Right lung (tissue), 5 donors: ENCODE results near the gene SLC2A4RG. TPM values are rescaled to one million over a fixed set of nuclear protein-coding genes. Genes with fewer than 3 reads are reported as not detected.

Experiments
- DNase-seq, 2 donors: peaks; one replicate each; pipeline ENCODE4 v3.0.0-alpha.2; 2013
- polyA plus RNA-seq, 5 donors: library from polyadenylated mRNA; unstranded; fragments of 120-200 nt; gene quantifications; one replicate each; pipeline versions ENCODE4 v1.2.1 to v1.2.3, GENCODE V29; 2013; ENCODE audit warnings: inconsistent platforms in 1 of 5, low replicate concordance in 1 of 5; ENCODE audit not compliant: insufficient read length in 5 of 5, insufficient read depth in 1 of 5

The SLC2A4RG gene
- polyA plus RNA-seq, 5 donors = 52.4 to 206 (median 102) TPM

DNA sequence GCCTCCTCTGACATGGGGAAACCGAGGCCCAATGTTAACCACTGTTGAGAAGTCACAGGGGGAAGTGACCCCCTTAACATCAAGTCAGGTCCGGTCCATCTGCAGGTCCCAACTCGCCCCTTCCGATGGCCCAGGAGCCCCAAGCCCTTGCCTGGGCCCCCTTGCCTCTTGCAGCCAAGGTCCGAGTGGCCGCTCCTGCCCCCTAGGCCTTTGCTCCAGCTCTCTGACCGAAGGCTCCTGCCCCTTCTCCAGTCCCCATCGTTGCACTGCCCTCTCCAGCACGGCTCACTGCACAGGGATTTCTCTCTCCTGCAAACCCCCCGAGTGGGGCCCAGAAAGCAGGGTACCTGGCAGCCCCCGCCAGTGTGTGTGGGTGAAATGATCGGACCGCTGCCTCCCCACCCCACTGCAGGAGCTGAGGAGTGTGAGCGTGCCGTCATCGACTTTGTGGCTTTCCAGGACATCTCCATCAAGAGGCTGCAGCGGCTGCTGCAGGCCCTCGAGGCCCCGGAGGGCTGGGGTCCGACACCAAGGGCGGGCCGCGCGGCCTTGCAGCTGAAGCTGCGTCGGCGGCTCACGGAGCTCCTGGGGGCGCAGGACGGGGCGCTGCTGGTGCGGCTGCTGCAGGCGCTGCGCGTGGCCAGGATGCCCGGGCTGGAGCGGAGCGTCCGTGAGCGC is 41.6 kb upstream of the SLC2A4RG start:
- DNase-seq = no peak

GRCh38 chr20:63698739-63699465 is 40.7 kb upstream of the SLC2A4RG start:
- DNase-seq = no peak

DNA sequence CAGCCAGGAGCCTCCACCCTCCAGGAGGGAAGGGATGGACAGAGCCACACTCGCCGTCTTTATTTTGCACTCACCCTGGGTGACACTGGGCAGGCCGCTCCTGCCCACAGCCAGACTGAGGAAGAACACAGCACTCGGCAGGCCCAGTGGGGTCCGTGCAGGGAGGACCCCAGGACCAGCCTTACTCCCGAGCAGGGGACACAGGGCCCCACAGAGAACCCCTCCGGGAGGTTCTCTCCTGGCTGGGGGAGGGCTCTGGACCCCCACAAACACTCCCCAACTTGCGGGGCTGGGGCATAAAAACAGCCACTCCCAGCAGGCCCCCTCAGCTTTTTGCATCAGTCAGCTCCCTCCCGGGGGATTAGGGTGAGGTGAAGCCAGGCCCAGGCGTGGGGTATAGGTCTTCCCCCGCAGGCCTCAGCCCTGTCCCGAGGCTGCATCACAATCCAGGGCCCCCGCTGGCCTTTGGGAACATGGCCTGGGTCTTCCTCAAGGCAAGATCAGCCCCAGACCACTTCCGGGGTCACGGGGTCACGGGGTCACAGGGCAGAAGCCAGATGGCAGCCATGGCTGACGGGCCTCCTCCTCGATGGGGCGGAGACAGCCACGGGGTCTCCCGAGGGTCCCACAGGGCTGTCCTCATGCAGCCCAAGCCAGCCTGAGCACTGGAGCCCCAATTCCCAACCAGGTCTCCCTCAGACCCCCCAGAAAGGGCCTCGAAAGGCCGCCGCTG is 39.9 kb upstream of the SLC2A4RG start:
- no peak for DNase-seq

DNA sequence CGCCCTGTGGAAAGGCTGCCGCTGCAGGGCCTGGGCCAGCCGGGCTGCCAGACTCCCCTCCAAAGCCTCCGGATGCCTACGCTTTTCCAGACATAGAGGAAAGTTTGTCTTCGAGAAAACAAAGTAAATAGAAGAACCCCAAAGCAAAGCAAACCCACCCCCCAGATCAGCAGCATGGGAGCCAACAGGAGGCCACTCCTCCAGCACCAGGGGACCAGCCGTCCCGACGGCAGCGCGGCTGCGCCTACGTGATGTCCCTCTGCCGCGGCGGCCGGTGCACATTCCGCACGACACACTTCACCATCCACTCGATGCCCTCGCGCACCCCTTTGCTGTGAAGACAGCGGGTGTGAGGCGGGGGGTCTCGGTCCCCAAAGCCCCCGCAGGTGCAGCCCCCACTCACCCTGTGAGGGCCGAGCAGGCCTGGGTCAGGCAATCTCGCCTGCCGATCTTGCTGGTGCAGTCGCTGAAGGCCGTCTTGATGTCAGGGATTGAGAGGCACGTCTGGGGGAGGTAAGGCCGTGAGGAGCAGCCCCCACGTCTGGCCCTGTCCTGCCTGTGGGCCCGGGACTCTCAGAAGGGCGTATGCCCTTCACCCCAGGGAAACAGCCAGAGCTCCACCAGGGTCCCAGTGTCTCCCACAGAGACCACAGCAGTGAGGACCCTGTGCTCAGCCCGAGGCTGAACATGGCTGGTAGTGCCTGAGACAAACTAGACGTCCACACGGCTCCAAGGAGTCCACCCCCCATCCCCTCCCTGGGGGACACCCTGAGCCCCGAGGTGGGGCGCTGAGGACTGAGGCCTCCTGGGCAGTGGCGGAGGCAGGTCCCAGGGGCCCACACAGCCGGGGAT is 39.2 kb upstream of the SLC2A4RG start:
- DNase-seq = no peak

DNA sequence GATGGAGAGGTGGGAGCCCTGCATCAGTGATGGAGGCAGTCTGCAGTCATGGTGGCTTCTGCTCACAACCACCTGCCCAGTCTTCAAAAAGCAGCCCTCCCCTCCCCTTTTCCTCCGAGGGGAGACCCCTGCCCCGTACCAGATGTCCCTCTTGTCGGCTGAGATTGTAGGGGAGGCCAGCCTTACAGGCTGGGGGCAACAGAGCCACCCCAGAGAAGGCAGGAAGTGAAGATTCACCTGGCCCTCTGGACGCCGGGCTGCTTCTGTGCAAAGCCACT is 38.6 kb upstream of the SLC2A4RG start:
- no peak for DNase-seq

GRCh38 chr20:63701329-63702035 is 38.1 kb upstream of the SLC2A4RG start:
- no peak for DNase-seq

GRCh38 chr20:63702036-63702665 is 37.4 kb upstream of the SLC2A4RG start:
- no peak for DNase-seq

GRCh38 chr20:63702751-63703470 is 36.7 kb upstream of the SLC2A4RG start:
- no peak for DNase-seq

DNA sequence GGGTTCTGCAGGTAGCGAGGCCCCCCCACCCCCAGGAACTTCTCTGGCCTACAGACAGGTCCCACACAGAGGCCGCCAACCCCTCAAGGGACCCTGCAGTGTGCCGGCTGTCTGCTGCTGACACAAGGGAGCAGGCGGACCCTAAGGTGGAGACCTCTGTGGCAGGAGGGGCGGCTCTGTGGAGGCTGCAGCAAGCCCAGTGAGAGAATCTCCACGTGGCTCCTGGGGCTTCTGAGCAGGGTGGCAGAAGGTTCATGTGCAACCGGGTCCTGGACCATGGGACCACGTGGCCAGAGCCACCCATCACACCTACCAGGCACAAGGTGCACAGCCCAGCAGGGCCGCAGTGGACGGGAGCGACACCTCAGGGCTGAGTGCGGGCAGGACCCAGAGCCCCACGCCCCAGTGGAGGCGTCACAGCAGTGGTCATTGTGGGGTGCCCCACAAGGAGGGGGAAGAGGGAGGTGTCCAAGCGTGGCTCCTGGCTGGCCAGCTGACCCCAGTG is 36.1 kb upstream of the SLC2A4RG start:
- DNase-seq = no peak

- DNase-seq = no peak
Observed at GRCh38 chr20:63703976-63704748, 35.4 kb upstream of the SLC2A4RG start.

DNA sequence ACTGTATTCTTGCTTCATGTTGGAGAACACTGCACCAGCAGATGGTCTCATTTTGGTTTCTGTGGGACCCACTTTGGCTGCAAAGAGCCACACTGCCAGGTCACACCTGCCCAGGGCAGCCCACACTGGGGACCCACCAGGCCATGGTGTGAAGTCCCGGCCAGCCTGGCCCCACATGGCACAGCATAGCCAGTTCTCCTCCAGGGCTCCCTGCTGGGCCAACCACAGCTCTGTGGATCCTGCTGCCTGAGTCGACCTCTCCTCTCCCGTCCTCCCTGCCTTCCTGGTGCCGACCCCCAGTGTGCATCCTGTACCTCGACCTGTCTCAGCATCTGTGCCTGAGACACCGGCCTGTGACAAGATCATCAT is 34.8 kb upstream of the SLC2A4RG start:
- no peak for DNase-seq

DNA sequence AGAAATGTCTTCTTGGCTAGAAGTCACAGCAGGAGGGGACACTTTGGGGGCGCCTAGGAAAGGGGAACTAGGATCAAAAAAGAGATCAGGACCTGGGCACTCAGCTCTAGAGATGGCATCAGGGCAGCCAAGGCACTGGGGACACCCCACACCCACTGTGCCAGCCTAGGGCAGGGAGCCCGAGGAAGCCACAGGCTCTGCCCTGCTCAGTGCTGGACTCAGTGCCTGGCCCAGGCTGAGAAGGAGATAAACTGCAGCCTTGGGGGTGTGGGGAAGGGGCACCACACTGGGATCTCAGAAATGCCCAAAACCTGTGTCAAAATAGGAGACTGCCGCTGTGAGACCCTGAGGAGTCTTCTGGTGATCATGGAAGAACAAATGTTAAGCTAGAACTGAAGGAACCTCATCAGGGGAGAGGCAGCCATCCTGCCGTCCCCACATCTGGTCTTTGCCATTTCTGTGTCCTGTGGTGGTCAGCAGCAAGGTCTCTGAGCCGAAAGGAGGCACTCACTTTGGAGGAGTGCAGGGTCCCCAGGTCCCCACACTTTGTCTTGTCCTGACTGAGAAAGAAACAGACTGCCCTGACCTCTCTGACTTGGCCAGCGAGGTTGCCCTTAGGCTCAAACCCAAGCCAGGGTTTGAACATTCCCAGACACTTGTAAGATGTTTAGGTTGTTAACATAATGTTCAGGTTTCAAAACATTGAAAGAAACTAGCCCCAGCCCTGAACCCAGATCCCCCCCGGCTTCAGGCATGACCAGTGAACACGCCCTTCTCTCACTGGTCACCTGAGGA is 34.1 kb upstream of the SLC2A4RG start:
- no peak for DNase-seq

GRCh38 chr20:63706027-63706695 is 33.4 kb upstream of the SLC2A4RG start:
- DNase-seq = no peak

DNA sequence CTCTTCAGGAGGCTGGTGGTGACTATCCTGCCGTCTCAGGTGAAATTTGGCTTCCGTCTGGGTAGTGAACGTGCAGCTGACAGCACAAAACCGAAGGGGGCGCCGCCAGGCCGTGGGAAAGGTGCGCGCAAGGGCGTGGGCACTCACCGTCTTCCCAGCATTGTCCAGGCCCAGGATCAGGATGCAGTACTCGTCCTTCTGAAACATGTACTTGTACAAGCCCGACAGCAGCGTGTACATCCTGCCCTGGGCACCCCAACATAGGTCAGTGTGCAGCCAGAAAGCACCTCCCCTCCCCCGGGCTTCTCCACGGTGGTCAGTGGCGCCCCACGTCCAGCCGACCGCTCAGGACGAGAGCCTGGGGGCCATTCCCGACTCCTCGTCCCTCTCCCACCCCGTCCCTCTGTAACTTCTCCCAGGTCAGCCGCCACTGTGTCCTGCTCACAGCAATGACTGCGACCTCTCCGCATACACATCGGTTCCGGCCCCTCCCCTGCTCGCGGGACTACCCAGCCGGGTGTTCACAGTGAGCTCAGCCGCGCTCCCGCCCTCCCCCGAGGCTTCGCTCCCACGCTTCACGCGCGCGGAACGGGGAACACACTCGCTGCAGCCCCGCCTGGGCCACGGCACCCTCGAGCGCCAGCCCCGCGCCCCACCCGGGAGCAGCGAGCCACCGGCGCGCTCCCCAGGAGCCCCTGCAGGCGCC is 32.6 kb upstream of the SLC2A4RG start:
- DNase-seq = no peak

GRCh38 chr20:63707558-63708300 is 31.8 kb upstream of the SLC2A4RG start, which contains the start of the genes ARFRP1 and ZGPAT:
ARFRP1 (minus strand) TSS chr20:63707976; CDS start chr20:63707091, 885 bp downstream.
ZGPAT (plus strand) TSS chr20:63708039; CDS start chr20:63708581, 542 bp downstream.
- DNase-seq = peak; percentile 80 to 83
